Stromal cell of bone marrow (primary cell): ENCODE measurements around the gene EPN2.
A peak's percentile ranks its signal among the peaks of the same experiment; 100 is the strongest.

Experiments used
- DNase-seq: peaks from one replicate; pipeline ENCODE4 v3.0.0-alpha.2; 2012; ENCODE audit warnings: low read depth

The EPN2 gene

DNA sequence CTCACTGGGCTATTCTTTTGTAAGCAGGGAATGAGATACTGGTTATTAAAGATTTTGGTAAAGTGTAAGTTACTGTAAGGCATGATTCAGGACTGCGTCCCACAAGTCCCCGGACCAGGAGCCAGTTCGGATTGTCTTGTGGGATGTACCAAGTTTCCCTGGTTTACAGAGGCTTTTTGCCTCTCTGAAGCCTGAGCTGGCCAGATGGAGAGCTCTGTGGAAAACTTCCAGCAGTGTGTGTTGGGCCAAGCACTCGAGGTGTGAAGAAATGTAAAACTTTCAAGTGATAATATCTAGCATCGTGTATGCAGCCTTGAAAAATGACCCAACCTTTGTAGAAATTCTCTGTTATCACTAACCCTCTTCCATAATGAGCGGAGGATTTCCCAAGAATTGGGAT, 2.4 kb downstream of the EPN2 start:
- no peak for DNase-seq

DNA sequence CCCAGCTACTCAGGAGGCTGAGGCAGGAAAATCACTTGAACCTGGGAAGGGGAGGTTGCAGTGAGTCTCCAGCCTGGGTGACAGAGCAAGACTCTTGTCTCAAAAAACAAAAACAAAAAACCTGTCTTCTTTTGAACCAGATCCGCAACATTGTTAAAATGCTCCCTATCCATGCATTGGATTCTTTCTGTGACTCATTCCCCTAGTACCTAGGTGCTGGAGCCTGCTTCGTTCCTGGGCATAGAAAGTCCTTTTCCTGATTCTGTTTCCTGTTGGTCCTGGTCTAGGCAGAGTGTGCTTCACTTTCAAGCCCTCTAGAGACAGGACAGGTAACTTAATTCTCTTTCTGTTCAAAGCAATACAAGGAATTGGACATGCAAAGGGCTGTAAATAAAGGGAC, 5.2 kb downstream of the EPN2 start:
- no peak for DNase-seq

DNA sequence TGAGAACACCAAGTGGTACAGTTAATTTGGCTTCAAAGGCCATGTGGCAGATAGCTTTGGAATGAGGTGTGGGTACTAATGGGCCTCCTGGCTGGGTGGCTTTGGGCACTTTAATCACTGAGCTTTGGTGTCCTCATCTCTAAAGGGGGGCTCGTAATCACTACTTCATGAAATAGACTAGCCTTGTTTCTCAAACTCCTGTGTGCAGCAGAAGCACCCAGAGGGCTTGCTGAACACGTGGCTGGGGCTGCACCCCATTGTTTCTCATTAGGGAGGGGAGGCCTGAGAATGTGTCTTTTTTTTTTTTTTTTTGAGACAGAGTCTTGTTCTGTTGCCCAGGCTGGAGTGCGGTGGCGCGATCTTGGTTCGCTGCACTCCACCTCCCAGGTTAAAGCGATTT, 5.8 kb downstream of the EPN2 start:
- DNase-seq = no peak

DNA sequence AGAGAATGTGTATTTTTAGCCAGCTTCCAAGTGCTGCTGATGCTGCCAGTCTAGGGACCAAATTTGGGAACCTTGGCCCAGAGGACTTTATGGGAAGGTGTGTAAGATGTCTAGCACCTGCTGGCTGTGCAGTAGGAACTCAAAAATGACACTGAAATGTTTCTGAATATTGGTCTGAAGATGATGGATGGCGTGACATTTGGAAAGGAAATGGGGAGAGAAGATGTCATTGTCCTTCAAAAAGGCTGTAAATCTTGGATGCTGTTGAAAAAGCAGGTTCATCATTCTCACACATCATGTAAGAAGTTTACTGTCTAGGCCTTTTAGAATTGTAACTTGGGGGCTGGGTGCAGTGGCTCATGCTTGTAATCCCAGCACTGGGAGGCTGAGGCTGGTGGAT, 6.7 kb downstream of the EPN2 start:
- DNase-seq = no peak

DNA sequence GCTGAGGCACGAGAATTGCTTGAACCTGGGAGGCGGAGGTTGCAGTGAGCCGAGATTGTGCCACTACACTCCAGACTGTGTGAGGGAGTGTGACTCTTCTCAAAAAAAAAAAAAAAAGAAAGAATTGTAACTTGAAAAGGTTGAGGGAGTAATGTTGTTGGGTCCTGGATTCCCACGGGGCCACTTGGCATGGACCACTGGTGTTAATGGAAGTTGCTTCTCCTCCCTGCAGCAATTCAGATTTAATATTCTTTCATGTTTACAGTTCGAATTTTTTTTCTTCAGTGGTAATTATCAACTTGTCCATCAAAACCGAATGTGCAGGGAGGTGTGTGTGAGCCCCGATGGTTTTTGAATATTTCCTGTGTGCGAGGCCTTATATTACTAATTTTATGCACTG, 7.2 kb downstream of the EPN2 start:
- no peak for DNase-seq

DNA sequence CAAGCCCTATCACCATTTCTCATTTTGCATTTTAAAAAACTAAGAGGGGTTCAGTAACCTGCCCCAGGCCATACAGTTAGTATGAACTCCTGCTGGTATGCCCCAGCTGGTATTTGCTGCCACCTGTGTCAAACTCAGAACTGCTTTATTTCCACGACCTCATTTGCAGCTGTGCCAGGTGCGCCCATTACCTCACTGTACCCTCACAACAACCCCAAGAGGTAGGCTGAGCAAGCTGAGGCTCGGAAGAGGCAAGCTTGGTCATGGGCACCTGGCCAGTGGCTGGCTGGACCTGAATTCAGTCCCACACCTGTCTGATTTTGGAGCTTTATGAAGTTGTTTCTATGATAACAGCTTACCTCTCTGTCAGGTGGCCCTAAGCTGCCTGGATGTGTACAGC, 7.6 kb downstream of the EPN2 start:
- DNase-seq = no peak

DNA sequence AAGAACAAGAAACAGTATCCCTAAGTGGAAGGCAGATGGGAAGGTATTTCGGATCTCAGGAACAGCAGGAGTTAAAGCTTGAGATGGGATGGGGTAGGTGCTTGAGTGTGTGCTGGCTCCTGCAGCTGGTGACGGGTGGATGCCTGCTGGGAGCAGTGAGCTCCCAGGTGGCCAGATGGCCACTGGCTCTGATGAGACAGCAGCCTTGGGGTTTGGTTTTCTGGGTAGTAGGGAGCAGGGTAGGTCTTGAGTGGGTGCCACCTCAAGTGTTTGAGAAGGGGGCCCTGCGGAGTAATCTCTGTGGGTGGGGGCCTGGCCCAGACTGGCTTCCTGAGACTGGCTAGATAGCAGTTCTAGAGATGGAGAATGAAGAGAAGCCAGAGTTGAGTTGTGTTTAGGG, 10.3 kb downstream of the EPN2 start:
- no peak for DNase-seq

DNA sequence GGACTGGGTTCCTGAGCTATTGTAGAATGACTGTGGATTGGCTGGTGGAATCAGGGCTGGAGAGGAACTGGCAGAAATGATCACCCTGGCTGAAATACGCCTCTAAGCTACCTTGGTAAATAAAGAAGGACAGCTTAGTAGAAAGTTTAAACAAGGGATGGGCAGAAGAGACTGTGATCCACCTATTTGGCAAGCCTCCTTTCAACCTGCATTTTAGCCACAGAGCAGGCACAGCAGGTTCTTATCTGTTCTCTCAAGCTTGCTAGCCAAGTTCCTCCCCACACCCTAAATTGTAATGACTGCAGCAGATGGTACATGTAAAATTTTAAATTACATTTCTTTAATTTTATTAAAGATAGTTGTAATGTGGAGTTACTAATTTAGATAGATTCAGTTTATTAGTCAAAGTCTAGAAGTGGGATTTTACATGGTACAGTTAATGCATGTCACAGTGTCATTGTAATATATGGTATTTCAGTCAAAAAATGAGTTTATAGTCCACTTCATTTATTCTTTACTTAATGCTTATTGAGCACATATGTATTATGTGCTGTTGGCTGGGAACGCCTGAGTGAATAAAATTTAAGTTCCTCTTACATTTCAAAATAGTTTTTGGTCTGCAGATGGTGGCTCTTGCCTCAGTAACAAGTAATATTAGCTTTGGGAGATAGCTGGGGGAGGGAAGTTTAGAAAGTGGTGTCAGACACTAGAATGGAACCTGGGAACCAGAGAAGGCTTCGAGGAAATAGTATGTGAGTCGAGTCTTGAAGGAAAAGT, 11.2 kb downstream of the EPN2 start:
- no peak for DNase-seq

DNA sequence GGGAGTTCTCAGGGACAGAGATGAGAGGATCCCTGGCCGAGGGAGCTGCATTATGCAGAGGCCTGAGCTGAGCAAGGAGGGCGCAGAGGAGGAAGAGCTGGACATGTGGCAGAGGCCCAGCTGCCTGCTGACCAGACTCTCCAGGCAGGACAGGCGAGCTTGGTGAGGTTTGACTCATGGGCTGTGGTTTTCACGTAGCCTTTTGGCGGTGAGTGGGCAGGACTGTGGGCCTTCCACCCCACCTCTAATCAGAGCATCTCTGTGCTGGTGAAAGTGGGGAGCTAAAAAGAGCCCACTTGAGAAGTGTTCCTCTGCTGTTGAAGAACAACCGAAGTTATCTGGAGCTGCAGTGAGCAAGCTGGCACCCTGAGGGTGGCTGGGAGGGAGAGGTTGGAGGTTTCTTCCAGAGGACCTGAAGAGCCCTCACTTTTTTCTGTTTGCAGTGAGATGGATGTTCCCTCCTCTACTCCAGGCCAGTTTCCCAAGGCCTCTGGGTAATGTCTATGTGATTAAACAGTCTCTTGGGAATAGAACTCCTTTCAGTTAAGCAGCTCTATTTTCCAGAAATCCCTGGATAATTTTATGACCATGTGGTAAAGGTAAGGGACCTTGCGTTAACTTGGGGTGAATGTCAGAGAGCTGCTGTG, 11.9 kb downstream of the EPN2 start:
- peak; percentile 79 for DNase-seq

DNA sequence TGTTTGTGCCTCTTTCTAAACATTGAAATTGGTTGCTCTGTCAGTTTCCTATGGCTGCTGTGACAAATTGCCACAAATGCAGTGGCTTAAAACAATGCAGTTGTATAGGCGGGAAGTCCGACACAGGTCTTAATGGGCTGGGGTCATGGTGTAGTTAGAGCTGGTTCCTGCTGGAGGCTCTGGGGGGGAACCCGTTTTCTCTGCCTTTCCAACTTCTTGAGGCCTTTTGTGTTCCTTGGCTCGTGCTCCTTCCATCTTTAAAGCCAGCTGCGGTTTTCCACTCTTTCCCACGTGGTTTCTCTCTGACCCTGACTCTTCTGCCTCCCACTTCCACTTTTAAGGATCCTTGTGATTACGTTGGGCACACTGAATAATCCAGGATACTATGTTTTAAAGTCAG, 12.5 kb downstream of the EPN2 start:
- peak; percentile 84 for DNase-seq

DNA sequence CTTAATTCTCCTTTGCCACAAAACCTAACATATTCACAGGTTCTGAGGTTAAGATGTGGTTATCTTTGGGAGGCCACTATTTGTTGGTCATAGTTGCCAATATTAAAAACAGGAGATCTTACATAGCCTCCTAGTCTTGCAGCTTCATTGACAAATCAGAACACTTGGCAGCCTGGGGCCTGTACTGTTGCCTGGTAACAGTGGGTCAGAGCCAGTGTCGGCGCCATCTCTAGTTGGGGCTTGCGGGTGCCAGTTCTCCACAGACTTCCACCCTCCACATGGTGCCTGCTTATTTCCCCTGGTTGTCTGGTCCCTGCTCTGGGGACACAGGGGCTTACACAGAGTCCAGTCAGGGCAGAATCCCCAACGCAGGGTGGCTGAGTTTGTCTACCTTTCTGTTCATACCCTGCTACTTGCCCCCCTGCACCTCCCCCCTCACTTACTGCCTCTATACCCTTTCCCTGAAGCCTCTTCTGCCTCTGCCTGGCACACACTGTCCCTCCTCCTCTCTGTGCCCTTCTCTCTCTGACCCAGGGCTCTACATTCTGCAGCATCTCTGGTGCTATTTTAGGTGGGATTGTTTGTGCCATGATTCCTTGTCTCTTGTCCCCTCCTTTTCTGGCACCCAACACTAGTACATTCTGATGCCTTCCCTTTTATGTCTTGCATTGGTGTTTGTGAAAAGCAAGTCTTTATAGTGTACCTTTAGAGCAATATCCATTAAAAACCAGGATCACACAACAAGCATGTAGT, 13.4 kb downstream of the EPN2 start:
- DNase-seq = no peak

DNA sequence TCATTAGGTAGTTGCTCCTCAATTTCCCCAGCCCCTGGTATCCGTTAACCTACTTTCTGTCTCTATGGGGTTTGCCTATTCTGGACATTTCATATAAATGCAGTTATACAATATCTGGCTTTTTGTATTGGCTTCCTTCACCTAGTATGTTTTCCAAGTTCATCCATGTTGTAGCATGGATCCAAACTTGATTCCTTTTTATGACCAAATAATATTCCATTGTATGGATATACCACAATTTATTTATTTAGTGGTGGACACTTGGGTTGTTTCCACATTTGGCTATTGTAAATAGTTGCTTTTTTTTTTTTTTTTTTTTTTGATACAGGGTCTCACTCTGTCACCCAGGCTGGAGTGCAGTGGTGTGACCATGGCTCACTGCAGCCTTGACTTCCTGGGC, 15.9 kb downstream of the EPN2 start:
- DNase-seq = no peak

DNA sequence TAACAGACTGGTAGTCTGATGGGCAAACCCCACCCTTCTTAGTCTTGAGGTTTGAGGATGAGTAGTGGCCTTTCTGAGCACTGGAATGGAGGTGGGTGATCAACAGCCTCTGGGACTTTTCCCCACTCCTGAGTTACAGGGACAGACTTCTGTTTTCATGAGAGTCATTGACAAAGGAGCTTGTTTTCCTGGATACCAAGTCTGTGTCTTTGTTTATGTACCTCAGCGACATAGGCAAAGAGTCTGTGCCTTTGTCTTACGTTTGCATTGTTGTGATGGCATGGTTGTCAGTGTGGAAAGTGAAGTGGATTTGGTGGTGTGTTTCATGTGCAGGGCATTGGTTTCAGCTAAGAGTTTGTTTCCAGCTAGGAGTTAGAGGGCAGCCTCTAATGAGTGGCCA, 17.5 kb downstream of the EPN2 start:
- DNase-seq = no peak

DNA sequence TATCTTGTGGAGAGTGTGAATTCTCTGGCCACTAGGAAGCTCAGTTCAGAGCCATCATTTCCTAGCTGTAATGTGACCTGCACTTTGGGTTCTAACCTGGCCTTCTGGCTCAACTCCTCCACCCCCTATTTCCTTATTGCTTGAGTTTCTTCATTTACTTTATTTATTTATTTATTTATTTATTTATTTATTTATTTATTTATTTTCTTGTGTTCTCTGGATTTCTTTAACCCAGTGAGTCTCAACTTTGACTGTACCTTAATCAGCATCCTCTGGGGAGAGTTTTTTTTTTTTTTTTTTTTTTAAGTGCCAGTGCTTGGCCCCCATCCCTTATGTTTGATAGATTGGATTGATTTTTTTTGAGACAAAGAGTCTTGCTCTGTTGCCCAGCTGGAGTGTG, 18.1 kb downstream of the EPN2 start:
- DNase-seq = no peak

DNA sequence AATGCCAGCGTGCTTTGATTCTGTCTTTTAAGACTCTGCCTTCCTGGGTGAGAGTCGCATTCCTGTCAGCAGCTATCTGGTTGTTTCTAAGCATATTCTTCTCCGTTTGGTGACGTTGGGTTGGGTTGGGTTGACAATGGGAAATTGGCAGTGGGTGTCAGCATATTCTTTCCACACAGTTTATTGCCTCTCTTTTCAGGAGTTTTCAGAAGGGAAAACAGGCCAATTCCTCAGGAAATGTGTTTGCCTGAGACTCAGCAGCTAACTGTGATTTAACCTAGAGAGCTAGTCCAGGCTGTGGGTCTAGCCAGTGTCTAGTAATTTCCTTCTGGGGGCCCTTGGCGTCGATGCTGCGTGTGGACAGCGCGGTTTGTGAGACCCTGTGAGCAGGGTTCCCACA, 21.2 kb downstream of the EPN2 start:
- no peak for DNase-seq

DNA sequence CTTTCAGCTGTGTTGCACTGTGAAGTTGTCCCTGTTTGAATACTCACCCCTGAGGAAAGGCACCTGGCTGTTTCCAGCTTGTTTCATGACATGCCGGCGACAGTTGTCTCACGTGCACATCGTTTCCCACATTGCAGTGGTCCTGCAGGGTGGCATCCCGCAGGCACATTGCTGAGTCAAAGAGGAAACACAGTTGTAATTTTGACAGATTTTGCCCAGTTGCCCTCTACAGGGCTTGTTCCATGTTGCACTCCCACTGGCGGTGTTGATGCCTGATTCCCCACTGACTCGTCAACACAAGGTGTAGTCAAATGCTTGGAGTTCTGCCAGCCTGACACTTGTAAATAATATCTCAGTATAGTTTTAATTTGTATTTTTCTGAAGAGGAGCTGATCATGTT, 23.8 kb downstream of the EPN2 start:
- DNase-seq = no peak

DNA sequence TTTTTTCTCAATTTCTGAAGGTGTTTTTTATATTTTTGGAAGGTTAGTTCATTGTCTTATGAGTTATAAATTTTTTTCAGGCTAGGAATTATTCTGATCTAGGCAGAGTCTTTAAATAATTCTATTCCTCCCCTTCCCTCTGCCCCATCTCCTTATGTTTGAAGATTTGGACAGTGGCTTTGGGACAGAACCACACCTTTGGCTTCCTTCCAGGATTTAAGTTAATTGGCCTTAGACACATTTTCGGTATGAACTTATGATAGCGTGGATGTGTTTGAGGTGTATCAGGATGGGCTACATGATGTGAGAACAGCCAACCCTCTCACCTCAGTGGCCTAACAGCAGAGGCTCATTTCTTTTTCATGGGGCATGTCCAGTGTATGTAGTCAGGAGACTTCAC, 24.3 kb downstream of the EPN2 start:
- no peak for DNase-seq

DNA sequence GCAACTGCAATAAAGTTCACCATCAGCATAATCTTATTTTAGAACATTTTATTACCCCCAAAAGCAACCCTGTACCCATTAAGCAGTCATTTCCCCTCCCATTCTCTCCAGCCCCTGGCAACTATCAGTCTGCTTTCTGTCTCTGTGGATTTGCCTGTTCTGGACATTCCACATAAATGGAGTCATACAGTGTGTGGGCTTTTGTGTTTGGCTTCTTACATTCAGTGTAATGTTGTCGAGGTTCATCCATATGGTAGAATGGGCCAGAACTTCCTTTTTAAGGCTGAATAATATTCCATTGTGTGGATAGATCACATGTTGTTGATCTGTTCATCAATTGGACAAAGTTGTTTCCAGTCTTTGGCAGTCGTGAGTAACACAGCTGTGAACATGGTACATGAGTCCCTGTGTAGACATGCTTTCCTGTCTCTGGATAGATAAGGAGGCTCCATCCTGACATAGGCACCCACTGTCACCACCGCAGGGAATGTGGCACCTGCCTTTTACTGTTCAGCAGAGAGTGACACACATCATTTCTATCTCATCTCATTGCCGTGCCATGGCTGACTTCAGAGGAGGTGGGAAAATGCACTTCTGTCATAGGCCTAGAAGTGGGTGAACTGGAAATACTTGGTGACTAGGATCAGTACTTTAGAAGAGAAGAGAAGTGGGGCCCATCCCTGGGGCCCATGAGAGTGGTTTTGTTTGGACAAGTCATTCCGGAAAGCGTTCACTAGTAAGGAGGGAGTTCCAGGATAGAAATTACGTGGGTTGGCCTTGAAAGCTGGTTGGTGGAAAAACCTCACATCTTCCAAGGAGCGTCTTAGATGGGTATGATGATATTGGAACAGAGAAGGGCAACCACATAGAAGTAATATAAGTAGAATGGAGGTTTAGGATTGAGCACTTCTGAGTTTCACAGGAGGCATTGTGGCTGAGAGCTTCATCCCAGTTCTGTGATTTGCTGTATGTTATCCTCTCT, 25.8 kb downstream of the EPN2 start:
- peak; percentile 89 for DNase-seq

DNA sequence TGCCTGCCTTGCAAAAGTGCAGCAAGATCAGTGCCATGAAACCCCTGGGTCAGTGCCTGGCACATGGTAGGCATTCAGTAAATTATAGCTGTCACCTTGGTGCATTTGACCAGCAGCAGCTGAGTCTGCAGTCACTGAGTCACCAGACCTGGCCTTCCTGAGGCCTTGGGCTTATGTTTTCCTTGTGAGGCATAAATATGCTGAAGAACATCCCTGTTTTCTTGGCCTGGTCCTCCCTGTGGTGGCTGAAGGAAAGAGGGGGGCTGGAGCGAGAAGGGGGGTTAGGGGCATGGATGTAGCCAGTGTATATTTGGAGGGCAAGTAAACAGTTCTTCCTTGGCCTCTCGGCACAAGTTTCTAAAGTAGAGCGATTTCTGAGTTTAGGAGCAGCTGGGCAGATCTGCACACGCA, 26.5 kb downstream of the EPN2 start:
- DNase-seq = peak; percentile 53

DNA sequence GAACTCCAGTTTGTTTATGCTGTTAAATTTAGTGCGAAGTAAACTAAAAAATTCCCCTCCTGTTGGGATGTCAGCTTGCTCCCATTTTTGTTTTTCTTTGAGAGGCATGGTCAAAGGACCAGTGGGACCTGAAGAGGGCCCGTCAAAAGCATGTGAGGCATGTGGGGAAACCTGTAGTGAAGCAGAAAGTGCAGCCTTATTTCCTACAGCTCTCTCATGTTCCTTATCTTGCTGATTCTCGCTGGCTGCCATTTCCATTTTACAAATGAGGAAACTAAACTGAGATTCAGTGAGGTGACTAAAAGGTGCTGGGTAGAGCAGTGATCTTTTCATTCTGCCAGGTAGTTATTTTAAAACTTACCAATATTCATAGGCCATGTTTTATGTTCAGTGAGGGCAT, 27.1 kb downstream of the EPN2 start:
- DNase-seq = no peak

DNA sequence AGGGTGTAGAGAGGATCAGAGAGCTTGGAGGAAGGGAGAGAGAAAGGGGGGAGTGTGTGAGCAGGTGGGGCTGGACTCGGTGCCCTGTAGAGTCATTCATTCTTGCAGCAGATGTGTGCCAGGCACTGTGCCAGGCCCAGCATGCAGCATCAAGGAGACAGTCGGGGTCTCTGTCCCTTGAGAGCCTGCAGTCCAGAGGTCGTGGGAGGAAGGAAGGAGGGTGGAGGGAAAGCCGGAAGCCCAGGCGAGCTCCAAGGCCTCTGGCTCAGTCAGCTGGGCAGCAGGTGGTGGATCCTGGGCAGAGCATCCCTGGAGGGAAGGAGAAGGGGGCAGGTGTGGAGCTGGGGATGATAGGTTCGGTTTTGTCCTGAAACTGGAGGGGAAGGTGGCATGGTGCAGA, 27.5 kb downstream of the EPN2 start:
- DNase-seq = no peak

DNA sequence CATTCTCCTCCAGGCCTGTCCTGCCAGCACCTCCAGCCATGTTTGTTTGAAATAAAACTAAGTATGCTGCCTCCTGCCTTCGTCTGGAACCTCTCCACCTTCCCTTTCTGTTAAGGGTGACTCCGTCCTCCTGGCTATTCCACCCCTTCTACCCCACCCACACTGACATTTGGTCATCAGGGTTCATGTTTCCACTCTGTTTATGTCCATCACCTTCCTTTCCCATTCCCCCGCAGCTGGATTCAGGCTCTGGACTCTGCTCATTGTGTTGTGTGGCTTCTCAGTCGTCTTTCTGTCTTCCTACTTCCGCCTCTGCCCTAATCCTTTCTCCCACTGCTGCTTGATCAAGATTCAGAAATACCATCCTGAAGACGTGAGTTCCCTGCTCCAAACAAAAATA, 28.6 kb downstream of the EPN2 start:
- DNase-seq = no peak
